ENCODE data around the gene ADIPOQ. TPM values are rescaled to one million over a fixed set of nuclear protein-coding genes. Genes with fewer than 3 reads are reported as not detected.
A peak's percentile ranks its signal among the peaks of the same experiment; 100 is the strongest.
"Not testable (repeated sequence)": the region's sequence is repeated elsewhere in the genome, so short reads cannot be mapped to it uniquely, and the experiment has no call there.

ADIPOQ gene
- total RNA-seq, 2 experiments from 2014 or later, result not detected

DNA sequence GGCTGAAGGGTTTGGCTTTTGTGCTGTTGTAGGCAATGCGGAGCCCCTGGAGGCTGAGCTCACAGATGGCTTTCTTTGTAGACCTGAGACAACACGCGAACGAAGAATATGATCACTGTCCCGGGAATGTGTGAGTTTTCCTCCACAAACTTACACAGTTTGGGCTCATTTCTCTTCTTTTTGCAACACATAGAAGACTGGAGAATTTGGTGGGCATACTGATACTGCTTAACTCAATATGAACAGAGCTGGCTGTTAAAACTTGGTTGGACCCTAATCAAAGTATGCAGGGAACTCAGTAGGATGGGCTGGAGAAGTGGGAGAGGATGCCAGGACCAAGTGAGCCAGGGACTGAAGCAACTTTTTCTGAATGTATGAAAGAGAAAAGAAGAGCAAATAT lies 24.0 kb upstream of the ADIPOQ start:
- H3K4me3 Mint-ChIP-seq, result no peak overlapping the region
- ChIA-PET POLR2A (interaction anchor here (0.9 to 4.7 kb wide), 3 partner anchors 8 to 35 kb away, joined by 4 to 34 read pairs (median 4); partner anchors contain the start of gene EIF4A2), CTCF (interaction anchor here (1.2 to 5.3 kb wide), 3 partner anchors 9 to 203 kb away, joined by 4 to 117 read pairs (median 6); no protein-coding TSS in a partner anchor)
- no peak overlapping the region for H3K27ac Mint-ChIP-seq
- H3K9me3 Mint-ChIP-seq, result no peaks in the 10 kb centered on the region
- DNase-seq, result peak; percentile 3
- peaks cover 7% of the 10 kb centered on the region for H3K4me1 Mint-ChIP-seq
- H3K27me3 Mint-ChIP-seq, result no peaks in the 10 kb centered on the region
- H3K36me3 Mint-ChIP-seq (ENCODE audit: low read depth), result no peaks in the 10 kb centered on the region

DNA sequence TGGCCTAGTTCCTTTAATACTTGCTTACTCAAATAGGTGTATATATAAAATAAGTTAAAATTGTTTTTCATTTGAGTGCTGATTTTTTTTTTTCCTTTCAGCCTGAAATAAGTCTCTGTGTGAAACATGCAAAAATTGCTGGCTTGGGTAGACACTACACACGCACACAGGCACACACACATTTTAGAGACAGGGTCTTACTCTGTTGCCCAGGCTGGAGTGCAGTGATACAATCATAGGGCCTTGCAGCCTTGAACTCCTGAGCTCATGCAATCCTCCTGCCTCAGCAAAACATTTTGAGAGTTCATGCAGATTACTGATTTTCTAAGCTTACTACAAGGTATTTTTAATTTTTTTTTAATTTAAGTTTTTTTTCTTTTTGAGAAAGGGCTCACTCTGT lies 23.6 kb upstream of the ADIPOQ start:
- H3K36me3 Mint-ChIP-seq (ENCODE audit: low read depth), result no peaks in the 10 kb centered on the region
- ChIA-PET POLR2A (interaction anchor here (1.0 to 4.7 kb wide), 2 partner anchors 12 to 36 kb away, joined by 4 to 34 read pairs; partner anchors contain the start of gene EIF4A2), CTCF (interaction anchor here (1.2 to 5.3 kb wide), 3 partner anchors 8 to 203 kb away, joined by 4 to 117 read pairs (median 6); no protein-coding TSS in a partner anchor)
- DNase-seq, result peak; percentile 1
- peaks cover 9% of the 10 kb centered on the region for H3K4me1 Mint-ChIP-seq
- H3K27ac Mint-ChIP-seq, result no peak overlapping the region
- no peaks in the 10 kb centered on the region for H3K27me3 Mint-ChIP-seq
- no peaks in the 10 kb centered on the region for H3K9me3 Mint-ChIP-seq
- no peak overlapping the region for H3K4me3 Mint-ChIP-seq

DNA sequence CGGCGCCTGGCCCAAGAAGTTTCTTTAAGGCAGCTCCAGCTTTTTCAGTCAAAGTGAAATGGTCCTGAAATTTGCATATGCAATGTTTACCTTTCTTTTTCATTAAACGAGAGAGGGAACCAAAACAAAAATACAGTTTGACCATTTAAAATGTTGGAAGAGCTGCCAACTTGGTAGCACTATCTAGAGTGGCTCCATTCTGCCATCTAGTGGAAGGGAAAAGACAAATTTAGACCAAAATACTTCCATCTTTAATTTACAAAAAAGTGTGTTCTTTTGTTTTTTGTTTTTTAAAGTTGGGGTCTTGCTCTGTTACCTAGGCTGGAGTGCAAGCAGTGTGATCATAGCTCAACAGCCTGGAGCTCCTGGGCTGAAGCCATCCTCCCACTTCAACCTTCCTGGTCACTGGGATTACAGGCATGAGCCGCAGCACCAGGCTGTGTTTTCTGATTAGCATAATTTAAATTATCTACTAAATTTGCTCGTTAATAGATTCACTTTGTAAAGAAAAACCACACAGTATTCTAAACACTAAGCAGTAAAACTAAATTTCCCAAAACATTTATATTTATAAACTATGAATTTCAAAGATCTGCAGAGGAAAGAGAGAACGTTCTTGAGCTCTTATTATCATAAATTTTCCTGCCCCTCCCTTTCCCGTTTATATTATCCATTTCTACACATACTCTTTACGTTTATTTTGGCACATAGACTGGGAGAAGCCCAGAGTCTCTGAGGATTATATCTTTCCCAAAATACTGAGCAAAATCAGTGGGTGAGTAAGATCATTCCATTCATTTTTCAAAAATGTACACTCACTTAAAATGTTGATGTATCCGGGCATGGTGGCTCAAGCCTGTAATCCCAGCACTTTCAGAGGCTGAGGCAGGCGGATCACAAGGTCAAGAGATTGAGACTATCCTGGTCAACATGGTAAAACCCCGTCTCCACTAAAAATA lies 20.8 kb upstream of the ADIPOQ start:
- H3K27me3 Mint-ChIP-seq, result no peaks in the 10 kb centered on the region
- no peaks in the 10 kb centered on the region for H3K9me3 Mint-ChIP-seq
- ChIA-PET POLR2A (interaction anchor here (0.8 to 4.7 kb wide), 5 partner anchors 15 to 251 kb away, joined by 3 to 34 read pairs (median 6); partner anchors contain the start of genes DNAJB11, EIF4A2 and RFC4), CTCF (interaction anchor here (0.6 to 5.3 kb wide), 29 partner anchors 11 to 345 kb away, joined by 3 to 117 read pairs (median 4); partner anchors contain the start of genes DNAJB11, EIF4A2 and RPL39L)
- no peak for DNase-seq
- H3K36me3 Mint-ChIP-seq (ENCODE audit: low read depth), result no peaks in the 10 kb centered on the region
- H3K4me1 Mint-ChIP-seq, result peaks cover 22% of the 10 kb centered on the region
- H3K27ac Mint-ChIP-seq, result no peak overlapping the region
- no peak overlapping the region for H3K4me3 Mint-ChIP-seq

DNA sequence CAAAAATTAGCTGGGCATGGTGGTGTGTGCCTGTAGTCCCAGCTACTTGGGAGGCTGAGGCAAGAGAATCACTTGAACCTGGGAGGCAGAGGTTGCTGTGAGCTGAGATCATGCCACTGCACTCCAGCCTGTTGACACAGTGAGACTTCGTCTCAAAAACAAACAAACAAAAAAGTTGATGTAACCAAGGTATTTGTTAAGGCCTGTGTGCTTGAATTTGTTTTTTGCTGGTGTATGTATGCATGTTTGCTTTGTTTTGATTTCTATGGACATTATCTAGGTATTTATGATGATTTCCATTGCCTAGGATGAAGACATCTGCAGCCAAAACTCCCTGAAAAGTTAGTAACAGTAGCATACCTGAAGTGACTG lies 20.1 kb upstream of the ADIPOQ start:
- H3K9me3 Mint-ChIP-seq; H3K36me3 Mint-ChIP-seq (ENCODE audit: low read depth); DNase-seq; H3K27ac Mint-ChIP-seq; H3K27me3 Mint-ChIP-seq; H3K4me3 Mint-ChIP-seq: not testable (repeated sequence)
- ChIA-PET POLR2A (interaction anchor here (1.5 to 4.7 kb wide), 3 partner anchors 16 to 205 kb away, joined by 6 to 34 read pairs (median 7); partner anchors contain the start of genes EIF4A2 and RFC4), CTCF (interaction anchor here (1.0 to 5.3 kb wide), 15 partner anchors 12 to 343 kb away, joined by 3 to 117 read pairs (median 6); partner anchors contain the start of genes DNAJB11 and RPL39L)
- H3K4me1 Mint-ChIP-seq, result peaks cover 23% of the 10 kb centered on the region

DNA sequence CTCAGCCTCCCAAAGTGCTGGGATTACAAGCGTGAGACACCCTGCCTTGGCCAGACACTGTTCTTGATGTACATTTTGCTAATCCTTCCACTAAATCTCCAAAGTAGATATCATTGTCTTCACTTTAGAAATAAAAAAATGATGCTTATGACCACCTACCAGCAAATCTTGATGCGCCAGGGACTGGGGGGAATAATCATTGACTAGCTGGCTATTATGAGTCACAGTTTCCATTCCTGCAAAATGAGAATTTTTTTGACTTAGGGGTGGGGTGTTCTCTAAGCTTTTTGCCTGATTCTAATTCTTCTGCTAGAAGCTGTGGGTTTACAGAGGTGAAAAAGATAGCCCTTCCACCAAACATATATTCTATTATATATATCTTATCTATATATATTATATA lies 19.1 kb upstream of the ADIPOQ start:
- ChIA-PET POLR2A (no interaction called here), CTCF (interaction anchor here (1.0 kb wide), 2 partner anchors 206 to 209 kb away, joined by 5 to 7 read pairs; no protein-coding TSS in a partner anchor)
- Mint-ChIP-seq H3K9me3 (no peaks in the 10 kb centered on the region), H3K4me1 (peaks cover 25% of the 10 kb centered on the region), H3K36me3 (ENCODE audit: low read depth) (no peaks in the 10 kb centered on the region), H3K27me3 (peaks cover 3% of the 10 kb centered on the region), H3K27ac (no peak overlapping the region), H3K4me3 (no peak overlapping the region)
- no peak for DNase-seq

DNA sequence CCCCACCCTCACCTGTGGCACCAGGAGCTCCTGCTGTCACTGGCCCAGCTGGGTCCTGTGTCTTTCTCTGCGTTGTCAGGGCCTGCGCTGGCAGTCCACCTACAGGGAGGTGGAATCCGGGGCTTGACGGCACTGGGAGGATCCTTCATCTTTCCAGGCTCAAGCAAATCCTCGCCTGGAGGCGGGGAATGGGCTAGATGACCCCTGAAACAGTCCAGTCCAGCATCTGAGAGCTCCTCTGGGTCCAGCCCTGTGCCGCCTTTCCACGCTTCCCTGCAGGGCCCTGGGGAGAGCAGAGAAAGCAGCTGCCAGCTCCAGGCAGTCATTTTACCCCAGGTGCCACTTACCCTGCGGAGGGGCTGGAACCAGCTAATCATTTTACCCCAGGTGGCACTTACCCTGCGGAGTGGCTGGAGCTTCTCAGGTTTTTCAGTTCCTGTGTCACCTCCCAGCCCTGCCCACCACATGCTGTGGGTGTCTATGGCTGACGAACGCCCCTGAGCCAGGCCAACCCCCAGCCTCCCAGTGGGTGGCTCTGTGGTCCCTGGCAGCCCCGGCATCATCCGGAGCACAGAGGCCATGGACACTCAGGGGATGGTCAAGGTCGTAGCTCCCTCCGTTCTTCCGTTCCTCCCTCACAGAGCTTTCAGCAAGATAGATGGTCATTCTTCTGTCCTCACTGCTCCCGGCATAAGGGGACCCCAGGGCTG lies 17.9 kb upstream of the ADIPOQ start:
- Mint-ChIP-seq H3K4me3 (no peak overlapping the region), H3K4me1 (peaks cover 27% of the 10 kb centered on the region), H3K27me3 (peaks cover 15% of the 10 kb centered on the region), H3K9me3 (no peaks in the 10 kb centered on the region), H3K27ac (no peak overlapping the region), H3K36me3 (ENCODE audit: low read depth) (no peaks in the 10 kb centered on the region)
- POLR2A ChIA-PET, result interaction anchor here (1.1 to 5.2 kb wide), 3 partner anchors 19 to 41 kb away, joined by 3 to 60 read pairs (median 6); partner anchors contain the start of genes EIF4A2 and RFC4
- CTCF ChIA-PET, result interaction anchor here (1.1 to 1.9 kb wide), 5 partner anchors 11 to 315 kb away, joined by 3 to 8 read pairs (median 3); partner anchors contain the start of gene RPL39L
- DNase-seq, result no peak

DNA sequence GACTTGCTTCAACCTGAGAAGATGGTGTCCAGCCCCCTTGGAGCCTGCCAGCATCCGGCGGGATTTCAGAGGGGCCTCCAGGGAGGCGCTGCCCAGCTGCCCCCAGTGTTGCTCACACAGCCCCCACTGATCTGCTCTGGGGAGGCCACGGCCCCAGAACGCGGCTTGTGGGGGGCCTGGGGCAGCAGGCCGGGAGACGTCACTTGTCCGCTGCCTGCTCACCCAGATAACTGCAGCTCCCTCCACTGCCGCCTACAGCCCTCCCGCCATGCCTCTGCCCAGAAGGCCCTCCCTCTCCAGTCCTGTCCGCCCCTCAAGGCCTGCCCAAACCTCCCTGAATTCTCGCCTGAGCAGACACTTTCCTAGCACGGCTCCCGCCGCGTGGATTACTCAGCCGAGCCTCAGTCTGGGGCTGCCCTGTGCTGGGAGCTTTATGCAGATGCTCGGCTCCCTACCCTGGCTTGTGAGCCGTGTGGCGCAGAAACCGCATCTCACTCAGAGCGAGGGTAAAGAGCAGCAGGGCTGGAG lies 17.2 kb upstream of the ADIPOQ start:
- no peak overlapping the region for H3K27ac Mint-ChIP-seq
- H3K4me1 Mint-ChIP-seq, result peaks cover 27% of the 10 kb centered on the region
- H3K4me3 Mint-ChIP-seq, result peak overlapping the region; percentile 75
- ChIA-PET POLR2A (interaction anchor here (0.7 to 5.2 kb wide), 5 partner anchors 19 to 56 kb away, joined by 3 to 60 read pairs (median 6); partner anchors contain the start of genes EIF4A2 and RFC4), CTCF (interaction anchor here (1.1 to 1.9 kb wide), 6 partner anchors 11 to 339 kb away, joined by 3 to 8 read pairs (median 3); partner anchors contain the start of gene RPL39L)
- no peaks in the 10 kb centered on the region for H3K9me3 Mint-ChIP-seq
- H3K36me3 Mint-ChIP-seq (ENCODE audit: low read depth), result no peaks in the 10 kb centered on the region
- DNase-seq, result peak; percentile 35
- peaks cover 22% of the 10 kb centered on the region for H3K27me3 Mint-ChIP-seq

DNA sequence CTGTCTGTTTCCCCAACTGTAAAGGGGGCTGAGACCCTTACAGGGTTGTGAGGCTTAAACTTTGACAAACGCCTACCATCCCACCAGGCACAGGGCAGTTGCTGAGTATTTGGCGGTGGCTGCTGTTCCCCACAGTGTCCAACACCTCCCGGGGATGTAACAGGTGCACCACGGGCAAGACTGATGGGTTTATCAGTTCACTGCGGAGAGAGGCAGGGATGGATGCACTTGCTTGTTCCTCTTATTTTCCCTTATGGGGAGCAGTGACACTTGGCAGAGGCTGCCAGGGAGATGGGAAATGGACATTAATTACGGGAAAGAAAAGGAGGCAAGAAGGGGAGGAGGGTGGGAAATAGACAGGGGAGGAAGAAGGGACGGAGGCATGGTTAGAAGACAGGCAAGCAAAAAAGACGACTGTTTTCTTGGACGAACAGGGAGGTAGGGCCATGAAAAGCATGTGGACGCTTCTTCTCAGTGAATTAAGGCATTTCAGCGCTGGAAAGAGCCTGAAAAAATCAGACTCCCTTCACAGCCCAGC lies 16.6 kb upstream of the ADIPOQ start:
- Mint-ChIP-seq H3K27ac (no peak overlapping the region), H3K27me3 (peaks cover 28% of the 10 kb centered on the region), H3K36me3 (ENCODE audit: low read depth) (no peaks in the 10 kb centered on the region), H3K9me3 (no peaks in the 10 kb centered on the region), H3K4me3 (peak overlapping the region; percentile 75), H3K4me1 (peaks cover 27% of the 10 kb centered on the region)
- ChIA-PET POLR2A (interaction anchor here (0.7 to 5.2 kb wide), 12 partner anchors 13 to 314 kb away, joined by 3 to 60 read pairs (median 6); partner anchors contain the start of genes EIF4A2, RFC4, RPL39L and ST6GAL1), CTCF (interaction anchor here (1.4 to 1.9 kb wide), 4 partner anchors 37 to 339 kb away, joined by 3 to 8 read pairs (median 4); no protein-coding TSS in a partner anchor)
- DNase-seq, result no peak

DNA sequence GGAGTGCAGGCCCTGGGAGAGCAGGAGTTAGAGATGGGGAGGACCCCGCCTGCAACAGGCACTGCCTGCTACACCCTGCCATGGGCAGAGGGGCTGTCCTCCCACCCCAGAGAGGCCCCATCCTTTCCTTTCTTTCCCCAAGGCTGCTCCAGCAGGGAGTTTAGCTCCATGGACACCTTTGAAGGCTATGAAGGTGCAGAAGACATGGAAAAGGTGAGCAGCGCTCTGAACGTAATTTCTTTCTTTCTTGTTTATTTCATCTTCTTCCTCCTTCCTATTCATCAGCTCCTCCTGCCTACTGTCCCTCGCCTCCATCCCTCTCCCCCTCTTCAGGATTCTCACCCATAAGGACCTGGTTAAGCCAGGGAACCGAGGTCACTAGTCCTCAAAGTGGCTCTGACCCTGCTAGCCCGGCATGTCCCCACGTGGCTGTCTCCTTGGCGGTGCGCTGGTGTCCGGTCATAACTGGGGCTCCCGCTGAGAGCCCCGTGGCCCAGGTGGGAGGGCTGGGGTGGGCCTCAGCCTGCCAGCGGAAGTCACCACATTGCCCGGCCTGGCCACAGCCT lies 16.0 kb upstream of the ADIPOQ start:
- Mint-ChIP-seq H3K4me1 (peaks cover 27% of the 10 kb centered on the region), H3K4me3 (peak overlapping the region; percentile 75), H3K27ac (peak overlapping the region; percentile 23), H3K36me3 (ENCODE audit: low read depth) (no peaks in the 10 kb centered on the region), H3K9me3 (no peaks in the 10 kb centered on the region), H3K27me3 (peaks cover 32% of the 10 kb centered on the region)
- DNase-seq, result peak; percentile 36
- POLR2A ChIA-PET, result interaction anchor here (1.0 to 5.2 kb wide), 18 partner anchors 8 to 889 kb away, joined by 3 to 60 read pairs (median 6); partner anchors contain the start of genes DNAJB11, EIF4A2, RFC4 and RPL39L
- CTCF ChIA-PET, result interaction anchor here (0.9 to 1.8 kb wide), 7 partner anchors 209 to 338 kb away, joined by 3 to 12 read pairs (median 5); no protein-coding TSS in a partner anchor

DNA sequence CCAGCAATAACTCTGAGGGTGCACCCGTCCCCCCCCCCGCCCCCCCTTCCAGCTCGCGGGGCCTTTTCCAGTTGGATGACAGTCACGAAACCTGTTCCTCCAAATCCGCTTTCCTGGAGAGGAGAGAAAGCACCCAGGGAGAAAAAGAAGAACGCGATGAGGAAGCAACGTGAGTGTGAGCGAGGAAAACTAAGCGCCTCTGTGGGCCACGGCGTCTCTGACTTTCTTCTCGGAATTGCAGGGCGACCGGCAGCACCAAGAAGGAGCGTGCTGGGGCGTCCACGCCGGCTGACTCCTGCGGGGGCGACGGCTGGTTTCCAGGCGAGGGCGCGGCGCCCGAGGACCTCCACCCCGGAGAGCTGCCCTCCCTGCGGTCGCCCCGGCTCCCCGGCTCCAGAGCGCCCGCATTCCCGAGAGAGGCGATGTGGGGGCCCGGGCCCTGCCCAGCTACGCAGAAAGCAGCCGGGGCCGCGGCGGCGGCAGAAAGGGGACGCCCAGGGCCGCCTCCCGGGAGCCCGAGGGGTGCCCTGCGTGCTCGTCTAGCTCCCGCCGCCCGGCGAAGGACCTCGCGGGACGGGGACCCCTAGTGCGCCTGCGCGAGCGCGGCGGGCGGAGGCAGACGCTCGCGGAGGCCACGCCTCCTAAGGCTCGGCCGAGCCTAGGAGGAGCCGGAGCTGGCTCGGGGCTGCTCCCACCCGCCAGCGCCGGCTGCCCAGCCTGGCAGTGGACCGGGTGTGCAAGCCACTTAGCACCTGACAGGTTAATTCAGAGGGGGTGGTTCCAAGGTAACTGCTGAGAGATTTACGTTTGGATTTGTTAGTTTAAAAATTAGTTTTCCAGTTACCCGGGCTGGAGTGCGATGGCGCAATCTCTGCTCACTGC lies 15.3 kb upstream of the ADIPOQ start:
- DNase-seq, result peak; percentile 89
- ChIA-PET POLR2A (interaction anchor here (0.8 to 5.2 kb wide), 23 partner anchors 9 to 890 kb away, joined by 3 to 60 read pairs (median 6); partner anchors contain the start of genes DNAJB11, EIF4A2, RFC4 and RPL39L), CTCF (interaction anchor here (0.7 to 1.6 kb wide), 14 partner anchors 9 to 324 kb away, joined by 3 to 12 read pairs (median 4); partner anchors contain the start of gene RPL39L)
- Mint-ChIP-seq H3K4me1 (peaks cover 27% of the 10 kb centered on the region), H3K4me3 (peak overlapping the region; percentile 75), H3K27me3 (peaks cover 39% of the 10 kb centered on the region), H3K27ac (peak overlapping the region; percentile 57), H3K36me3 (ENCODE audit: low read depth) (no peaks in the 10 kb centered on the region), H3K9me3 (no peaks in the 10 kb centered on the region)
